ENCODE data around the gene ZHX3.
"Not testable (repeated sequence)": the region's sequence is repeated elsewhere in the genome, so short reads cannot be mapped to it uniquely, and the experiment has no call there.

The ZHX3 gene

DNA sequence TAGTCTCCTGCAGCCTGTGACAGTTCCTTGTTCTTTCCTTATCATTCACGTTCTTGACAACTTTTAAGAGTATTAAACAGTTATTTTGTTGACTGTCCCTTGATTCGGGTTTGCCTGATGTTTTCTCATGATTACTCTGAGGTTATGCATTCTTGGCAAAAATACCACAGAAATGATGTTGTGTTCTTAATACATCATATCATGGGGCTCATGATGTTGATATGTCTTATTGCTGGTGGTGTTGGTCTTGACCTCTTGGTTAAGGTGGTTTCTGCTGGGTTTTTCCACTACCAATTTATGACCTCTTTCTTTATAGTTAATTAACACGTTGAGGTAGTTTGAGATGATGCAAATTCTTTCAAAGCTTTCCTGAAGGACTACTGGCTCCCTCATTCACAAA, 59.1 kb downstream of the ZHX3 start:
- H3K4me1 ChIP-seq (ENCODE audit: control insufficient read depth, insufficient read depth, low read length), result no peaks in the 10 kb centered on the region
- H3K4me3 ChIP-seq (ENCODE audit: low read length in 2 of 2), result no peak overlapping the region
- no peak overlapping the region for H3K9ac ChIP-seq (ENCODE audit: low read length in 2 of 2)
- no peaks in the 10 kb centered on the region for H3K36me3 ChIP-seq (ENCODE audit: control insufficient read depth in 2 of 2, insufficient read depth in 2 of 2, low read length in 2 of 2)
- H3K27ac ChIP-seq (ENCODE audit: low read length), result no peak overlapping the region
- H3K27me3 ChIP-seq (ENCODE audit: control insufficient read depth in 1 of 2, insufficient read depth in 2 of 2, low read length in 2 of 2), result no peaks in the 10 kb centered on the region
- no peaks in the 10 kb centered on the region for H3K9me3 ChIP-seq (ENCODE audit: control insufficient read depth in 2 of 2, low read length in 2 of 2)

DNA sequence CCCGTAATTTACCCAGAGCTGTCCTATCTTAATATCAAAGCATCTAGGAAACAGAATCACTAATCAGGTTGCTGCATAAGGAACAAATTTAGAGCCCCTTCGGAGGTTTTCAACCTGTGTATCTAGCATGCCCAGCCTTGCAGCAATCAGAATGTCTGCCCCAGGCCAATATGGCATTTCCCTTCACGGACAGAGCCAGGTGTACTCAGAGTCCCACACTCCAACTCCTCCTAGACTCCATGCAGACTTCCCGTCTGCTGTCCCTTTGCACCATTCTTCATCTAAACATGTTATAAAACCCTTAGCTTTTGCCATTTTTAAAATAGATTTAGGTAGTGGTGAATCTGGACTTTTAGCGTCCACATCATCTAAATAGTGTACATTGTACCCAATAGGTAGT, 61.0 kb downstream of the ZHX3 start:
- Histone ChIP-seq H3K27me3 (ENCODE audit: control insufficient read depth in 1 of 2, insufficient read depth in 2 of 2, low read length in 2 of 2) (no peaks in the 10 kb centered on the region), H3K27ac (ENCODE audit: low read length) (no peak overlapping the region), H3K9me3 (ENCODE audit: control insufficient read depth in 2 of 2, low read length in 2 of 2) (no peaks in the 10 kb centered on the region), H3K4me1 (ENCODE audit: control insufficient read depth, insufficient read depth, low read length) (no peaks in the 10 kb centered on the region), H3K36me3 (ENCODE audit: control insufficient read depth in 2 of 2, insufficient read depth in 2 of 2, low read length in 2 of 2) (no peaks in the 10 kb centered on the region), H3K4me3 (ENCODE audit: low read length in 2 of 2) (no peak overlapping the region), H3K9ac (ENCODE audit: low read length in 2 of 2) (no peak overlapping the region)

DNA sequence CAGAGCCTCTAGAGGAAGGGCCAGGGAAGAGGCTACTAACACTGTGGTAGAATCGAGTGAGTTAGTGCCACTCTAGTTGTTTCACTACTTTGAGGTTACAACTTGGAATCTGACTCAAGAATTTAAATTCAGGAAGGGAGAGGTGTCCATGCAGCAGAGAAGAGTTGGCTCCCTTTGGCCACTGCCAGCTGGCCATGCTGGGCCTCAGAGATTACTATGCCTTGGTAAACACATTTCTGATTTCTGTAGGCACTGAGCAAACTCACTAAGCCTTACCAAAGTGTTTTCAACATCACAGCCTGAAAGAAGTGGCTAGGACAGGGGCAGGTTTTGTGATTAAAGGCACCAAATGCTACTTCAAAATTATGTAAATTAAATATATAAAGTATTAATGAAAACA, 61.9 kb downstream of the ZHX3 start:
- no peaks in the 10 kb centered on the region for H3K36me3 ChIP-seq (ENCODE audit: control insufficient read depth in 2 of 2, insufficient read depth in 2 of 2, low read length in 2 of 2)
- H3K4me1 ChIP-seq (ENCODE audit: control insufficient read depth, insufficient read depth, low read length), result no peaks in the 10 kb centered on the region
- no peaks in the 10 kb centered on the region for H3K9me3 ChIP-seq (ENCODE audit: control insufficient read depth in 2 of 2, low read length in 2 of 2)
- no peak overlapping the region for H3K9ac ChIP-seq (ENCODE audit: low read length in 2 of 2)
- H3K27ac ChIP-seq (ENCODE audit: low read length), result no peak overlapping the region
- no peak overlapping the region for H3K4me3 ChIP-seq (ENCODE audit: low read length in 2 of 2)
- no peaks in the 10 kb centered on the region for H3K27me3 ChIP-seq (ENCODE audit: control insufficient read depth in 1 of 2, insufficient read depth in 2 of 2, low read length in 2 of 2)

DNA sequence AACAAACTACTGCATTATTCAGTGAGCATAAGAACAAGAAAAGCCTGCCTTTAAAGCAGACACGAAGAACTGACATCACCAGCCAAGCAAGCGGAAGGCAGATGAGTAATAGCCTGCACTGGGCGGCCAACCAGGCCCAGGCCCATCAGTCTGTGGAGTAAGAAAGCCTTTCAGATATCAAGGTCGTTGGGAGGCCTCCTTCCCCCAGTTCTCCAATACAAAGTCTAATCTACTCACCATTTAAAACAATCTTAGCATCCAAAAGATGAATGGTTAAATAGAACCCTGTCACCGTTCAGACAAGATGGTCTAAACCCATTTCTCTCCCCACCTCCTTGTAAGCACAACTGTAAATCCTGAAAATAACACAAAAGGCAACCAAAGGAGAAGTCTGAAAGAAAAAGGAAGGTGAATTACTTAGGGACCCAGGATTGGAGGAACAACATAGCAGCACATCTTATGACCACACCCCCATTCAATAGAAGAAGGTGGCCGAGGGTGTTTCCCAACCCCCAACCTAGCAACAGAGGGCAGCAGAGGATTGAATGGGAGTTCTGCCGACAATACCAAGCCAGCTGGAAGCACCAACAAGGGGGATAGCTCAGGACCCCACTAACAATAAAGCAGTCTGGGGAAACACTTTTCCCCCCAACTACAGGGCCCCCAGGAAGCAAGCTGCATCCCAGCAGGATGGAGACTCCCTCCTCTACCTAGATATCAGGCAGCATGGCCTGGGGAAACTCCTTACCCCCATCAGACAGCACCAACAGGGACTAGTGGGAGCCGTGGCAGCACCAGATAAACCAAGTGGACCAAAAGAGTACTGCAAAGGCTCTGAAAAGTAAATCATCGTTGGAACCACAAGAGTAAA, 67.9 kb downstream of the ZHX3 start:
- Histone ChIP-seq H3K4me1 (ENCODE audit: control insufficient read depth, insufficient read depth, low read length) (peaks cover 50% of the 10 kb centered on the region), H3K27me3 (ENCODE audit: control insufficient read depth in 1 of 2, insufficient read depth in 2 of 2, low read length in 2 of 2) (no peaks in the 10 kb centered on the region), H3K27ac (ENCODE audit: low read length) (peak overlapping the region; percentile 97), H3K36me3 (ENCODE audit: control insufficient read depth in 2 of 2, insufficient read depth in 2 of 2, low read length in 2 of 2) (no peaks in the 10 kb centered on the region), H3K9ac (ENCODE audit: low read length in 2 of 2) (peak overlapping the region; percentile 55 to 66), H3K4me3 (ENCODE audit: low read length in 2 of 2) (peak overlapping the region; percentile 4 to 22), H3K9me3 (ENCODE audit: control insufficient read depth in 2 of 2, low read length in 2 of 2) (no peaks in the 10 kb centered on the region)

DNA sequence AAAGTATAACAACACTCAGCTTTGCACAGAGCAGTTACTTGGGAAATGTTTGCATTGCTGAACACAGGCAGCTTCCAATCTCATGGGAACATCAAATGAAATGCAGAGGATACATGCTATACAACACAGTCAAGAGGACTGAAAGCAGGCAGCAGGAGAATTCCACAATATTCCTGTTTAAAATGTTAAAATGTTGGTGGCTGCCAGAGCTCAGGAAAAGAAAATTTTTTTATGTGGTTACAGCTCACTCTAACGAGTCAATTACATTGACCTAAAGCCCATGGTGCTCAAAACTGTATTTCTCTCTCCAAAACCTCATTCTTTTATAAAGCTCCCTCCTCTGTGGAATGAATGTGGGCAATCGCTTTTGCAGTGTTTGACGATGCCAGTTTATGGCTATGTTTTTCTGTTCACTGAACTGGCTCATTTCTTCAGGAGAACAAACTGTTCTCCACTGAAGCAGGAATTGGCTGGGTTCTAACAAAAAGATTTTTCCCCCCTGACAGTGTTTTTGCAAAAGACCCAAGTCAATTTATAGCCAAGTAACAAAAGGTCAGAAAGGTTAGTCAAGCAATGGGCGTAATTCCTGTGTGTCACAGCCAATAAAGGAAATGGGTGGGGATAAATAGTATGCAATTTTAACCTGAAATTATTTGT, 69.0 kb downstream of the ZHX3 start:
- Histone ChIP-seq H3K36me3 (ENCODE audit: control insufficient read depth in 2 of 2, insufficient read depth in 2 of 2, low read length in 2 of 2) (no peaks in the 10 kb centered on the region), H3K9me3 (ENCODE audit: control insufficient read depth in 2 of 2, low read length in 2 of 2) (no peaks in the 10 kb centered on the region), H3K9ac (ENCODE audit: low read length in 2 of 2) (peak overlapping the region; percentile 21 to 66), H3K27me3 (ENCODE audit: control insufficient read depth in 1 of 2, insufficient read depth in 2 of 2, low read length in 2 of 2) (no peaks in the 10 kb centered on the region), H3K4me1 (ENCODE audit: control insufficient read depth, insufficient read depth, low read length) (peaks cover 55% of the 10 kb centered on the region), H3K27ac (ENCODE audit: low read length) (peak overlapping the region; percentile 97), H3K4me3 (ENCODE audit: low read length in 2 of 2) (no peak overlapping the region)

DNA sequence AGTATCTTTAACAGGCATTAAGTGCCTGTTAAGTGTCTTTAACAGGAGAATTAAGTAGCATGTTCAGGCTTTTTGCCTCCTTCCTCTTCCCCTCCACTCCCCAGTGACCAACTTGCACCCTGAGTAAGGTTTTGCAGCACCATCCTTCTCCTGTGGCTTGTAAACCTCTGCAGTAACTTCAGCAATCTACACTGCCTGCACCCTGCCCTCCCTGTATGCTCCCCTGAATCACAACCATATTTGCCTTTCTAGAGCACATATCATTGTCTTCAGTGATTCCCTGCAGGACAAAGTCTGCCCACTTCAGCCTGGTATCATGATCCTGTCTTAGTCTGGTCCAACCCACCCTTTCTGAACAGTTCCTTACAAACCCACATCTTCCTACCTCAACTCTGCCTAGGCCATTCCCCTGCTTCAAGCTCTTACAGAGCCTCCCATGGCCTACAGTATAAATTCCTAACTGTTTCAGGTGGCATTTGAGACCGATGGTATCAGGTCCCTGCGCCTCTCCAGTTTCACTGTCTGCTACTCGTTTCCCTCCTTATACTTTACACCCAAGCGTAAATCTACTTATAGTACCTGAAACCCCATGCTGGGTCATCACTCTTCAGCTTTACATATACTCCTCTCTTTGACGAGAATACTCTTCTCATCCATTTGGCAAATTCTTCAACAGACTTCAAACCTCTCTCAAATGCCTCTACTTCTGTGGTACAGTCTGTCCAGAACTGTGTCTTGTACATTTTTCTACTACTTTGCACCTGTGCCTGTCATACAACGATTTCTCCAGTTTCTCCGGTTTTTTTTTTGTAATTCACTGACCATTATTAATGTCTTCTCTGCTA, 69.8 kb downstream of the ZHX3 start:
- no peaks in the 10 kb centered on the region for H3K9me3 ChIP-seq (ENCODE audit: control insufficient read depth in 2 of 2, low read length in 2 of 2)
- H3K4me1 ChIP-seq (ENCODE audit: control insufficient read depth, insufficient read depth, low read length), result peaks cover 55% of the 10 kb centered on the region
- H3K27me3 ChIP-seq (ENCODE audit: control insufficient read depth in 1 of 2, insufficient read depth in 2 of 2, low read length in 2 of 2), result no peaks in the 10 kb centered on the region
- H3K9ac ChIP-seq (ENCODE audit: low read length in 2 of 2), result peak overlapping the region; percentile 21 to 66
- H3K4me3 ChIP-seq (ENCODE audit: low read length in 2 of 2), result peak overlapping the region in 1 of 2 donors; percentile 16
- H3K27ac ChIP-seq (ENCODE audit: low read length), result peak overlapping the region; percentile 97
- H3K36me3 ChIP-seq (ENCODE audit: control insufficient read depth in 2 of 2, insufficient read depth in 2 of 2, low read length in 2 of 2), result no peaks in the 10 kb centered on the region

- H3K4me1 ChIP-seq (ENCODE audit: control insufficient read depth, insufficient read depth, low read length), result peaks cover 54% of the 10 kb centered on the region
- H3K9ac ChIP-seq (ENCODE audit: low read length in 2 of 2), result no peak overlapping the region
- H3K27ac ChIP-seq (ENCODE audit: low read length), result peak overlapping the region; percentile 97
Measured at GRCh38 chr20:41245086-41245707, 72.3 kb downstream of the ZHX3 start.

GRCh38 chr20:41242807-41243206, 74.7 kb downstream of the ZHX3 start:
- H3K27ac ChIP-seq (ENCODE audit: low read length), result no peak overlapping the region
- no peak overlapping the region for H3K4me3 ChIP-seq (ENCODE audit: low read length in 2 of 2)
- H3K36me3 ChIP-seq (ENCODE audit: control insufficient read depth in 2 of 2, insufficient read depth in 2 of 2, low read length in 2 of 2), result no peaks in the 10 kb centered on the region
- H3K27me3 ChIP-seq (ENCODE audit: control insufficient read depth in 1 of 2, insufficient read depth in 2 of 2, low read length in 2 of 2), result no peaks in the 10 kb centered on the region
- no peak overlapping the region for H3K9ac ChIP-seq (ENCODE audit: low read length in 2 of 2)
- H3K9me3 ChIP-seq (ENCODE audit: control insufficient read depth in 2 of 2, low read length in 2 of 2), result no peaks in the 10 kb centered on the region
- H3K4me1 ChIP-seq (ENCODE audit: control insufficient read depth, insufficient read depth, low read length), result peaks cover 35% of the 10 kb centered on the region

More at GRCh38 chr20:41245086-41245707, 72.3 kb downstream of the ZHX3 start:
- Histone ChIP-seq H3K36me3 (ENCODE audit: control insufficient read depth in 2 of 2, insufficient read depth in 2 of 2, low read length in 2 of 2) (no peaks in the 10 kb centered on the region), H3K27me3 (ENCODE audit: control insufficient read depth in 1 of 2, insufficient read depth in 2 of 2, low read length in 2 of 2) (no peaks in the 10 kb centered on the region), H3K4me3 (ENCODE audit: low read length in 2 of 2) (peak overlapping the region in 1 of 2 donors; percentile 16), H3K9me3 (ENCODE audit: control insufficient read depth in 2 of 2, low read length in 2 of 2) (no peaks in the 10 kb centered on the region)

GRCh38 chr20:41242352-41242751, 75.2 kb downstream of the ZHX3 start:
- no peaks in the 10 kb centered on the region for H3K27me3 ChIP-seq (ENCODE audit: control insufficient read depth in 1 of 2, insufficient read depth in 2 of 2, low read length in 2 of 2)
- no peak overlapping the region for H3K9ac ChIP-seq (ENCODE audit: low read length in 2 of 2)
- peaks cover 30% of the 10 kb centered on the region for H3K4me1 ChIP-seq (ENCODE audit: control insufficient read depth, insufficient read depth, low read length)
- H3K4me3 ChIP-seq (ENCODE audit: low read length in 2 of 2), result no peak overlapping the region
- H3K36me3 ChIP-seq (ENCODE audit: control insufficient read depth in 2 of 2, insufficient read depth in 2 of 2, low read length in 2 of 2), result no peaks in the 10 kb centered on the region
- H3K27ac ChIP-seq (ENCODE audit: low read length), result no peak overlapping the region
- no peaks in the 10 kb centered on the region for H3K9me3 ChIP-seq (ENCODE audit: control insufficient read depth in 2 of 2, low read length in 2 of 2)

- not testable (repeated sequence) for H3K27ac ChIP-seq (ENCODE audit: low read length); H3K4me3 ChIP-seq (ENCODE audit: low read length in 2 of 2); H3K36me3 ChIP-seq (ENCODE audit: control insufficient read depth in 2 of 2, insufficient read depth in 2 of 2, low read length in 2 of 2); H3K9me3 ChIP-seq (ENCODE audit: control insufficient read depth in 2 of 2, low read length in 2 of 2); H3K9ac ChIP-seq (ENCODE audit: low read length in 2 of 2); H3K27me3 ChIP-seq (ENCODE audit: control insufficient read depth in 1 of 2, insufficient read depth in 2 of 2, low read length in 2 of 2)
- peaks cover 24% of the 10 kb centered on the region for H3K4me1 ChIP-seq (ENCODE audit: control insufficient read depth, insufficient read depth, low read length)
Measured at GRCh38 chr20:41237233-41237632, 80.3 kb downstream of the ZHX3 start.
